SK-N-MC (cell line): ENCODE measurements around the gene AQP7.
"Not testable (repeated sequence)": the region's sequence is repeated elsewhere in the genome, so short reads cannot be mapped to it uniquely, and the experiment has no call there.

Source experiments
- DNase-seq: peaks from one replicate; pipeline ENCODE4 v3.0.0-alpha.2; 2011; ENCODE audit warnings: low read depth, low spot score
- H3K27ac ChIP-seq: fragments of 200-600 bp; sonication (generic); 2 replicates; pipeline ENCODE4 v1.5.1; 2016; ENCODE audit warnings: mixed run types
- H3K36me3 ChIP-seq: fragments of 200-600 bp; sonication (generic); 2 replicates; pipeline ENCODE4 v1.6.1; 2017; ENCODE audit warnings: antibody characterized with exemption, low read length, mixed read lengths; ENCODE audit not compliant: insufficient read depth
- H3K4me3 ChIP-seq: fragments of 200-600 bp; sonication (generic); 2 replicates; pipeline ENCODE4 v1.5.1; 2016
- H3K9ac ChIP-seq: fragments of 200-600 bp; sonication (generic); 2 replicates; pipeline ENCODE4 v1.8.0; 2017; ENCODE audit warnings: mixed run types, mixed read lengths; ENCODE audit not compliant: insufficient read length
- H3K9me3 ChIP-seq: fragments of 200-600 bp; sonication (generic); 2 replicates; pipeline ENCODE4 v1.6.1; 2017; ENCODE audit warnings: low read depth, mild to moderate bottlenecking, antibody characterized with exemption, low read length, moderate library complexity, mixed read lengths
- EZH2 ChIP-seq: fragments of 200-600 bp; sonication (generic); IDR thresholded peaks from one replicate; pipeline ENCODE4 v1.6.1; 2017; ENCODE audit warnings: antibody characterized with exemption
- FOXP2 ChIP-seq: optimal IDR thresholded peaks from 2 replicates; pipeline ENCODE3; 2011; ENCODE audit warnings: mild to moderate bottlenecking, moderate library complexity; ENCODE audit not compliant: insufficient read depth; ENCODE audit errors: extremely low read length, control extremely low read depth
- POLR2AphosphoS5 ChIP-seq: IDR thresholded peaks from 2 replicates; pipeline ENCODE4 v1.6.1; 2012; ENCODE audit warnings: mild to moderate bottlenecking, low read depth, low read length, borderline replicate concordance

AQP7 gene

DNA sequence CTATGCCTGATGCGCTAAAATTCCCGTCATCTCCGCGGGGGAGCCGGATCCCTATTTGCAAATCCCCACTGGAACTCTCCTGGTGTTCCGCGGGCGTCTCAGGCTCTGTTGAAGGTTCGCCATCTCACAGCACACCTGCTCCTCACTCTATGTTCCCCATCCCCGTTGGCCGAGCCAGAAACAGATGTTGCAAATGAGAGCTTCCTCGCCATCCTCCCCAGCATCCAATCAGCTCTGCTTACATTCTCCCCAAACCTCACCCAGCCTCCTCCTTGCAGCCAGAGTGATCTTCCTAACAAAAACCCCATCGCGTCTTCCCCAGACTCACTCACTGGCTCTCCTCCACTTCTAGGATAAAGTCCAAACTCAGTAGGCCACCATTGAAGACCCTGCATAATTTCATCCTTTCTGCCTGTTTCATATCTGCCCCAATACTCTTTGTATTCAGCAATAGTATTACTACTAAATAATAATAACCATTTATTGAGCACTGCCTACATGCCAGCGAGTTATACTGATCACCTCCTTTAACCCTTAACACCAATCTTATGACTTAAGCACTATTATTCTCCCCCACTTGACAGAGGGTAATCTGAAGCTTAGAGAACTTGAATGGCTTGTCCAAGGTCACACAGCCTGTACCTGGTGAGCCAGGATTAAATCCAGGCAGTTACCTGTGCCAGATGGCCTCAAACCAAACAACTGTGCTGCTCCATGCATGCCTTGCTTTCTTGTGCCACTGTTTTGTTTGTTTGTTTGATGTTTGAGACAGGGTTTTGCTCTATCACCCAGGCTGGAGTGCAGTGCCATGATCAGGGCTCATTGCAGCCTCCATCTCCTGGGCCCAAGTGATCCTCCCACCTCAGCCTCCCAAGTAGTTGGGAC lies 14.0 kb downstream of the AQP7 start:
- Histone ChIP-seq H3K36me3 (no peaks in the 10 kb centered on the region), H3K27ac (no peak overlapping the region), H3K4me3 (no peak overlapping the region), H3K9me3 (no peaks in the 10 kb centered on the region), H3K9ac (no peak overlapping the region)
- no peak for DNase-seq
- TF ChIP-seq EZH2 (no peak), FOXP2 (no peak), POLR2AphosphoS5 (no peak)

DNA sequence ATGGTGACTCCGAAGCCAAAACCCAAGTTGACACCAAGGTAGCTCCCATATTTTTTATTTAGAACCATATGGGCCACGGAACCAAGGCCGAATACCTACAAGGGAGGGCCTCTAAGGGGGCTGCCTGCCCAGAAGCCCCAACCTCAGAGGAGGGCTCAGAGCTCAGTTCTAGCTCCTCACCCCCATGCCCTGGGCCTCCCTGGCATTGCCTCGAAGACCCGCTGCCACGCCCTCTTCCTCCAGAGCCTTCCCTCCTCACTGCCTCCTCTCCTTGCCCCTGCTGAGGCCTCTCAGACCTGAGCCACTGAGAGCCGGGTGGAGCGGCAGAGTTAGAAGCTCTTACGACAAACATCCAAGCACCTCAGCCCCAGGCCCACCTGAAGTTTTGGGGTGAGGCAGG lies 15.4 kb downstream of the AQP7 start:
- not testable (repeated sequence) for DNase-seq, H3K9ac ChIP-seq, H3K9me3 ChIP-seq, H3K36me3 ChIP-seq, H3K4me3 ChIP-seq, H3K27ac ChIP-seq

DNA sequence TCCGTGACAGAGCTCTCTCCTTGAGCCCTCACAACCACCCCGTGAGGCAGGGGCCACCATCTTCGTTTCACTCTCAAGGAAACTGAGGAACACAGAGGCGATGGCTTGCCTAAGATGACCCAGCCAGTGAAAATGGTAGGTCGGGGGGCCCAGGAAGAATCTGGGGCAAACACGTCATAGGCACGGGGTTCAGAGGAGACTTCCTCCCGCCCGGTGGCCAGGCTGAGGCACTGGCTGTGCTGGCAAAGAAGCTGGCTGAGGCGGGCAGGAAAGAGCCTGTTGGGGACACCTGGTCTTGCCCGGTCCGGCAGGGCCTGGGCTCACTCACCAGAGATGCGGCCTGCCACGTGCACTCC lies 15.7 kb downstream of the AQP7 start:
- not testable (repeated sequence) for H3K4me3 ChIP-seq, H3K9me3 ChIP-seq, DNase-seq, H3K36me3 ChIP-seq, H3K9ac ChIP-seq, H3K27ac ChIP-seq

DNA sequence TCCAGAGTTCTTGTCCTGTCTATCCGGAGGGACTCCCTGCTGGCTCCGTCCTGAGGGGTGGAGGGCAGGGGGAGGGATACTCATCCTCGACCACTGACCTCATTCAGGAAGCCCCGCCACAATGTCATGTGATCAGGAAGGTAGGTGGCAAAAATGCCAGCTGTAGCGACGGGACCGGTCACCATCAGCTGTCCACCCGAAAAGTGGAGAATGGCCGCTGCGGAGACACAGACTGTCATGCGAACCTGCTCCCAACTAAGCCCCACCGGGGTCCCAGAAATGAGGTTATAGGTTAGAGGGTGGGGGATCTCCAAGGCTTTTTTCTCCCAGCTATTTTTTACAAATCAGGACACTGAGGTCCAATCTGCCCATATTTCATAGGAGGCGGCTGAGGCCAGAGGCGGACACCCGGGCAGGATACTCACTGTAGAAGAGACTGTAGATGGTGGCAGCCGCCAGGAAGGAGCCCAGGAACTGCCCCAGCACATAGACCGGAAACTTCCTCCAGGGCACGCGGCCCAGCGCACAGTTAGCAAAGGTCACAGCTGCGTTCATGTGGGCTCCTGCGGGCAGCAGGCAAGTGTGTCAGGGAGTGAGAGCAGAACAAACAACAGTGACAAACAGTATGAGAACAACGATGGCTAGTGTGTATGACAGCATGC lies 16.3 kb downstream of the AQP7 start:
- H3K9ac ChIP-seq, DNase-seq, H3K27ac ChIP-seq, H3K36me3 ChIP-seq, H3K9me3 ChIP-seq, H3K4me3 ChIP-seq: not testable (repeated sequence)

DNA sequence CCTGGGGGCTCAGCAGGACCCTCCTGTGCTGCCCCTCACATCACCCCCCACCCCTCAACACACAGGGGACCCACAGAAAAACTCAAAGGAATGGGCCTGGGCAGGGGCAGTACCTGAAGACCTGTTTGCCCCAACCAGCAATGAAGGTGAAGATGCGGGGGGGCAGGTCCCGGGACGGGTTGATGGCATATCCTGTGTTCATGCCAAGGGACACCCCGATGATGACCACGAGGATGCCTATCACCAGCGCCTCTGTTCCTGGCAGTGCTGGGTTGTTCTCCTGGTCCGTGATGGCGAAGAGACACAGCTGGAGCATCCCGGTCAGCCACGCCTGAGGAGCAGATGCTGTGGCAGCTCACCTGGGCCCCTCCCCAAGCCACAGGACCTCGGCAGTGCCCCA lies 16.8 kb downstream of the AQP7 start:
- not testable (repeated sequence) for DNase-seq, H3K9ac ChIP-seq, H3K36me3 ChIP-seq, H3K9me3 ChIP-seq, H3K4me3 ChIP-seq, H3K27ac ChIP-seq

DNA sequence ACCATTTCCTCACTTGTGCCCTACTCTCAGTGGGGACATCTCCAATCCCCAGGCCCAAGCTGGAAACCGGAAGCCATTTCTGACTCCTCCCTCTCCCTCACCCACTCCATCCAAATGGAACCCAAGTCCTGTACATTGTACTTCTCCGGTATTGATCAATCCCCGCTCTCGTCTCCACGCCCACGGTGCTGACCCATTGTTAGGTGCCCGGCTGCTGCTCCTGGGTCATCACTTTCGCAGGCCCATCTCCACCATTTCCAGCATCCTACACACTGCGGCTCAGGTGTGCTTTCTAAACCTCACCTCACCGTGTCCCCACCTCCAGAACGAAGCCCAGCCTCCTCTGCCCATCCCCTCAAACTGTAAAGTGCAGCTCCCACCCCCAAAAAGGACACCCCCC lies 19.0 kb downstream of the AQP7 start:
- H3K4me3 ChIP-seq, H3K27ac ChIP-seq, H3K36me3 ChIP-seq, DNase-seq, H3K9me3 ChIP-seq, H3K9ac ChIP-seq: not testable (repeated sequence)

DNA sequence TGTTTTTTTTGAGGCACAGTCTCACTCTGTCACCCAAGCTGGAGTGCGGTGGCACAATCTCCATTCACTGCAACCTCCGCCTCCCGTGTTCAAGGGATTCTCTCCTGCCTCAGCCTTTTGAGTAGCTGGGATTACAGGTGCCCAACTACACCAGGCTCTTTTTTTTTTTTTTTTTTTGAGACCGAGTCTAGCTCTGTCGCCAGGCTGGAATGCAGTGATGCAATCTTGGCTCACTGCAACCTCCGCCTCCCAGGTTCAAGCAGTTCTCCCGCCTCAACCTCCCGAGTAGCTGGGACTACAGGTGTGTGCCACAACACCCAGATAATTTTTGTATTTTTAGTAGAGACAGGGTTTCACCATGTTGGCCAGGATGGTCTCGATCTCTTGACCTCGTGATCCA lies 20.0 kb downstream of the AQP7 start:
- not testable (repeated sequence) for DNase-seq, H3K9ac ChIP-seq, H3K27ac ChIP-seq, H3K4me3 ChIP-seq, H3K36me3 ChIP-seq, H3K9me3 ChIP-seq

DNA sequence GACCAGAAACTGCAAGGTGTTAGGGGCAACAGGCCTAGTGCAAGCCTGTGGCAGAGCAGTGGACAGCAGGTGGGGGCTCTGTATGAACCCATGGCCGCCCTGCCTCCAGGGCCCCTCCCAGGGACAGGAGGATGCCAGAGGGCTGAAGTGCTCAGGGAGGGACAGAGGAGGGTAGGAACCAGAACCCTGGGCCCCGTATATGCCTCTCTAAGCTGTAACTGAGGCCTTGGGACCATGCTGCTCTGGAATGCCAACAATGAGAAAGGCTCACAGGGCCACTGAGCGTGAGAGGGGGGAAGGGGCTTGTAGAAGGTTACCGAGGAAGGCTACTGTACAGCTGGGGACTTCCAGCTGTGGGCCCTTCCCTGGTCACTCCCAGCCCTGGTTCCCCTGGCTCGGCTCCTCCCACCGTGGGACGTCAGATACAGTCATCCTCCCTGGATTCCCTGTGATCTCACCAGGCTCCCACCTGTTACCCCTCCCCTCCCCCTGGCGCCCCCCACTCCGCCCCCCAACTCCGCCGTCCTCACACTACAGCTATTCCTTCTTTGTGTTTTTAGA lies 21.1 kb downstream of the AQP7 start:
- Histone ChIP-seq H3K4me3 (no peak overlapping the region), H3K9ac (no peak overlapping the region), H3K27ac (no peak overlapping the region), H3K9me3 (no peaks in the 10 kb centered on the region), H3K36me3 (no peaks in the 10 kb centered on the region)
- DNase-seq = no peak
- TF ChIP-seq EZH2 (no peak), POLR2AphosphoS5 (no peak), FOXP2 (no peak)

DNA sequence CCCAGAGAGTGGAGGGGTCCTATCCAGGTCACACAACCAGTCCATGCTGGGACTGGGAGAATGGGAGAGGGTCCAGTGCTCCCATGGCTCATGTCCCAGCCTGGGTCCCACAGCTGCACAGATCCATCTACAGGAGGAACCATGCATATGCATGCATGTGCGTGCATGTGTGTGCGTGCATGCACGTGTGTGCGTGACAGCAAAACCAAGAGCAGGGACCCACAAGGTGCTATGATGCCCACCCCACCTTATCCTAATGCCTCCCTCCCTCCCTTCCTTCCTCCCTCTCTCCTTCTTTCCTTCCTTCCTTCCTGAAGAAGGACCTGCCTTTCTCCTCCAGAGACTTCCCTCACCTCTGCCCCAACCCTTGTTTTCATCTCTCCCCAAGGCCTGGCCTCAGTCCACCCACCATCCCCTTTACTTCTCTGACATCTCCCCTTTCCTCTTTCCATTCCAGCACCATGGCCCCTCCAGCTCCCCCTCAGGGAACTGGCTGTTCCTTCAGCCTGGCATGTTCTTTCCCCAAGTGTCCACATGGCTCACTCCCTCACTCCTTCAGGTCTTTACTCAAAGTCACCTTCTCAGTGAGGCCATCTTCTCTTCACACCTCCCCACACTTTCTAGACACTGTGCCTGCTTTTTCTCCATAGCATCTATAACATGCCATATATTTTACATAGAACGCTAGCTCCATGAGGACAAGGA lies 21.8 kb downstream of the AQP7 start:
- Histone ChIP-seq H3K36me3 (no peaks in the 10 kb centered on the region), H3K27ac (no peak overlapping the region), H3K4me3 (no peak overlapping the region), H3K9me3 (no peaks in the 10 kb centered on the region), H3K9ac (no peak overlapping the region)
- DNase-seq = no peak
- TF ChIP-seq FOXP2 = no peak
- no peak for TF ChIP-seq EZH2
